Adipocyte (in vitro differentiated cells): ENCODE results near the gene LMAN2L.

Experiments used
- DNase-seq: peaks from one replicate; pipeline ENCODE4 v3.0.0-alpha.2; 2015; ENCODE audit warnings: low read depth
- H3K27me3 ChIP-seq: replicated peaks from 2 replicates; pipeline ENCODE4 v1.7.0; 2013; ENCODE audit warnings: mild to moderate bottlenecking, low read length, moderate library complexity; ENCODE audit not compliant: control insufficient read depth, insufficient read depth
- H3K36me3 ChIP-seq: 2 replicates; pipeline ENCODE4 v1.7.0; 2013; ENCODE audit warnings: low read length, mild to moderate bottlenecking, moderate library complexity; ENCODE audit not compliant: control insufficient read depth, insufficient read depth, severe bottlenecking
- H3K4me1 ChIP-seq: 2 replicates; pipeline ENCODE4 v1.7.0; 2013; ENCODE audit warnings: mild to moderate bottlenecking, low read length, moderate library complexity; ENCODE audit not compliant: control insufficient read depth, insufficient read depth
- H3K4me3 ChIP-seq: 2 replicates; pipeline ENCODE4 v1.7.0; 2013; ENCODE audit warnings: mild to moderate bottlenecking, low read length, moderate library complexity
- H3K9ac ChIP-seq: 2 replicates; pipeline ENCODE4 v1.7.0; 2013; ENCODE audit warnings: mild to moderate bottlenecking, low read length, moderate library complexity
- H3K9me3 ChIP-seq: 2 replicates; pipeline ENCODE4 v1.7.0; 2013; ENCODE audit warnings: mild to moderate bottlenecking, low read length, moderate library complexity; ENCODE audit not compliant: control insufficient read depth

The LMAN2L gene

GRCh38 chr2:96661324-96661723 lies 78.5 kb downstream of the LMAN2L start:
- no peaks in the 10 kb centered on the region for H3K9me3 ChIP-seq
- H3K27me3 ChIP-seq = no peaks in the 10 kb centered on the region
- H3K36me3 ChIP-seq = no peaks in the 10 kb centered on the region
- H3K4me3 ChIP-seq = no peak overlapping the region
- no peak overlapping the region for H3K9ac ChIP-seq
- peaks cover 13% of the 10 kb centered on the region for H3K4me1 ChIP-seq
- DNase-seq = no peak

- no peak for DNase-seq
- Histone ChIP-seq H3K4me1 (no peaks in the 10 kb centered on the region), H3K27me3 (no peaks in the 10 kb centered on the region), H3K36me3 (no peaks in the 10 kb centered on the region), H3K4me3 (no peak overlapping the region), H3K9me3 (no peaks in the 10 kb centered on the region), H3K9ac (no peak overlapping the region)
These were observed 83.3 kb downstream of the LMAN2L start for GRCh38 chr2:96656540-96656939.
